IMR-90 (cell line): Measurements from ENCODE around the gene SLC35E4. TPM values are rescaled to one million over a fixed set of nuclear protein-coding genes. Genes with fewer than 3 reads are reported as not detected.

Source experiments
- ATAC-seq: fragments of 200-7000 bp; cut with Tn5 transposase; 2 replicates; pipeline ENCODE4 v1.9.1; 2020; ENCODE audit warnings: low read depth, mild to moderate bottlenecking, moderate library complexity
- BruUV-seq: library from RNA; stranded (reverse); fragments of 400-500 nt; replicated peaks from 2 replicates; lab custom pipeline; 2021; lab: Mats Ljungman, UMichigan
- CTCF ChIA-PET: fragments of 300-600 bp; formaldehyde crosslinking; extraction: SDS; loops from one replicate; lab custom pipeline; 2021; ENCODE audit warnings: antibody characterized with exemption; lab: Yijun Ruan, JAX
- POLR2A ChIA-PET: fragments of 300-600 bp; sonication (Branson Sonifier 250); formaldehyde crosslinking; loops from one replicate; lab custom pipeline; 2022; ENCODE audit warnings: antibody characterized with exemption; ENCODE audit not compliant: unreplicated experiment; lab: Charles Lee
- DNase-seq: peaks from one replicate; pipeline ENCODE4 v3.0.0; 2013
- H2AFZ ChIP-seq: replicated peaks from 2 replicates; pipeline ENCODE3; 2013; ENCODE audit warnings: low read length, mild to moderate bottlenecking; ENCODE audit not compliant: poor library complexity
- H2AK5ac ChIP-seq: 2 replicates; pipeline ENCODE4 v1.6.1; 2013; ENCODE audit warnings: low read depth, low read length, inconsistent platforms
- H2AK9ac ChIP-seq: replicated peaks from 2 replicates; pipeline ENCODE3; 2013; ENCODE audit warnings: mild to moderate bottlenecking, low read depth, low read length, moderate library complexity; ENCODE audit not compliant: poor library complexity
- H2BK120ac ChIP-seq: 2 replicates; pipeline ENCODE4 v1.6.1; 2013; ENCODE audit warnings: low read depth, low read length, inconsistent platforms
- H2BK15ac ChIP-seq: 3 replicates; pipeline ENCODE4 v1.6.1; 2013; ENCODE audit warnings: low read depth, low read length, inconsistent platforms
- H2BK20ac ChIP-seq: 2 replicates; pipeline ENCODE4 v1.6.1; 2013; ENCODE audit warnings: low read depth, mild to moderate bottlenecking, inconsistent platforms, low read length, moderate library complexity
- H2BK5ac ChIP-seq: 2 replicates; pipeline ENCODE4 v1.6.1; 2013; ENCODE audit warnings: mild to moderate bottlenecking, low read depth, low read length, inconsistent platforms; ENCODE audit not compliant: poor library complexity, severe bottlenecking
- H3K14ac ChIP-seq: replicated peaks from 2 replicates; pipeline ENCODE4 v1.6.1; 2013; ENCODE audit warnings: low read depth, low read length, inconsistent platforms
- H3K18ac ChIP-seq: 2 replicates; pipeline ENCODE4 v1.6.1; 2013; ENCODE audit warnings: low read depth, low read length, control low read depth
- H3K23ac ChIP-seq: 2 replicates; pipeline ENCODE4 v1.6.1; 2013; ENCODE audit warnings: low read depth, low read length, inconsistent platforms
- H3K27ac ChIP-seq: 2 replicates; pipeline ENCODE4 v1.5.1; 2013; ENCODE audit warnings: mild to moderate bottlenecking, control low read depth, low read length; ENCODE audit not compliant: insufficient read depth
- H3K27me3 ChIP-seq: 2 replicates; pipeline ENCODE4 v1.6.1; 2013; ENCODE audit warnings: low read length; ENCODE audit not compliant: control insufficient read depth, insufficient read depth
- H3K36me3 ChIP-seq: 2 replicates; pipeline ENCODE4 v1.6.1; 2013; ENCODE audit warnings: low read length, mixed read lengths; ENCODE audit not compliant: control insufficient read depth, insufficient read depth
- H3K4ac ChIP-seq: 2 replicates; pipeline ENCODE4 v1.6.1; 2013; ENCODE audit warnings: low read depth, low read length, inconsistent platforms
- H3K4me1 ChIP-seq: 2 replicates; pipeline ENCODE4 v1.6.1; 2013; ENCODE audit warnings: low read length, mixed read lengths; ENCODE audit not compliant: control insufficient read depth, insufficient read depth
- H3K4me2 ChIP-seq: 2 replicates; pipeline ENCODE4 v1.6.1; 2013; ENCODE audit warnings: low read depth, mild to moderate bottlenecking, control low read depth, low read length, moderate library complexity
- H3K4me3 ChIP-seq: 2 replicates; pipeline ENCODE4 v1.5.1; 2013; ENCODE audit warnings: low read depth, mild to moderate bottlenecking, control low read depth, low read length, moderate library complexity; ENCODE audit not compliant: insufficient read depth
- H3K56ac ChIP-seq: 2 replicates; pipeline ENCODE4 v1.6.1; 2013; ENCODE audit warnings: low read length, inconsistent platforms; ENCODE audit not compliant: insufficient read depth; ENCODE audit errors: extremely low read depth
- H3K79me1 ChIP-seq, 2 experiments: 2 replicates each; pipeline ENCODE4 v1.6.1; 2013; ENCODE audit warnings: low read length in 2 of 2, inconsistent platforms in 1 of 2, low read depth in 1 of 2
- H3K9ac ChIP-seq: 2 replicates; pipeline ENCODE4 v1.6.1; 2013; ENCODE audit warnings: low read depth, low read length, control low read depth
- H3K9me1 ChIP-seq: 2 replicates; pipeline ENCODE4 v1.6.1; 2013; ENCODE audit warnings: low read length, inconsistent platforms; ENCODE audit not compliant: insufficient read depth
- H3K9me3 ChIP-seq: 2 replicates; pipeline ENCODE4 v1.6.1; 2013; ENCODE audit warnings: low read length; ENCODE audit not compliant: control insufficient read depth, insufficient read depth
- H4K20me1 ChIP-seq: 2 replicates; pipeline ENCODE4 v1.6.1; 2013; ENCODE audit warnings: low read length, inconsistent platforms; ENCODE audit not compliant: insufficient read depth
- H4K5ac ChIP-seq: 2 replicates; pipeline ENCODE4 v1.6.1; 2013; ENCODE audit warnings: mild to moderate bottlenecking, low read depth, low read length, control low read depth
- H4K8ac ChIP-seq, 2 experiments: 2 replicates each; pipeline ENCODE4 v1.6.1; 2013; ENCODE audit warnings: low read depth in 2 of 2, low read length in 2 of 2, control low read depth in 1 of 2, inconsistent platforms in 1 of 2
- H4K91ac ChIP-seq: 2 replicates; pipeline ENCODE4 v1.6.1; 2013; ENCODE audit warnings: low read depth, low read length, inconsistent platforms; ENCODE audit not compliant: insufficient read depth
- CEBPB ChIP-seq: IDR thresholded peaks from 2 replicates; pipeline ENCODE4 v1.6.1; 2012; ENCODE audit warnings: low read depth, low read length, improper control_type of control experiment
- CTCF ChIP-seq: conservative IDR thresholded peaks from 2 replicates; pipeline ENCODE4 v1.5.1; 2012; ENCODE audit warnings: mild to moderate bottlenecking, low read depth, low read length, improper control_type of control experiment
- NFE2L2 ChIP-seq: fragments of 150-350 bp; IDR thresholded peaks from 2 replicates; pipeline ENCODE4 v1.6.1; 2016; ENCODE audit warnings: low read depth, mild to moderate bottlenecking, low read length
- RAD21 ChIP-seq: IDR thresholded peaks from 2 replicates; pipeline ENCODE4 v1.6.1; 2012; ENCODE audit warnings: low read length, improper control_type of control experiment
- RCOR1 ChIP-seq: IDR thresholded peaks from 2 replicates; pipeline ENCODE4 v1.6.1; 2012; ENCODE audit warnings: mild to moderate bottlenecking, low read length, improper control_type of control experiment; ENCODE audit not compliant: insufficient replicate concordance
- RFX5 ChIP-seq: IDR thresholded peaks from 2 replicates; pipeline ENCODE4 v1.8.0; 2012; ENCODE audit warnings: low read depth, mild to moderate bottlenecking, low read length, moderate library complexity
- SMC3 ChIP-seq: fragments of 150-350 bp; IDR thresholded peaks from 2 replicates; pipeline ENCODE4 v1.6.1; 2016; ENCODE audit warnings: low read depth, mild to moderate bottlenecking, antibody characterized with exemption, low read length, moderate library complexity
- WGBS, 2 experiments: methylation state at CpG; one replicate each; pipeline versions ENCODE4 v1.1.5 to v1.1.7; 2013; ENCODE audit warnings: missing lambda C conversion rate in 2 of 2; ENCODE audit not compliant: insufficient read length in 1 of 2; ENCODE audit errors: extremely low coverage in 2 of 2; 5-methylcytosine and 5-hydroxymethylcytosine counted together
- dilution Hi-C: fragments of 300-500 bp; cut with HindIII; formaldehyde crosslinking; loops from one replicate; pipeline ENCODE4 v1.14.3; 2018; ENCODE audit warnings: low sequenced_read_pairs; ENCODE audit not compliant: unreplicated experiment
- in situ Hi-C: fragments of 300-500 bp; cut with MboI; formaldehyde crosslinking; loops from 3 replicates; pipeline ENCODE4 v1.14.3; 2019; ENCODE audit warnings: low sequenced_read_pairs, inconsistent platforms, mixed read lengths
- intact Hi-C: fragments of 100-400 bp; cut with micrococcal nuclease; formaldehyde crosslinking; loops from 2 replicates; pipeline ENCODE4 v1.10.0; 2022
- polyA plus RNA-seq, 3 experiments: library from polyadenylated mRNA; depleted of rRNA; stranded (reverse); fragments of >200 nt; gene quantifications; 2 replicates each; pipeline ENCODE4 v1.2.3, GENCODE V29; 2012; ENCODE audit warnings: low replicate concordance in 1 of 3
- total RNA-seq: library from RNA; depleted of rRNA; stranded (reverse); fragments of >200 nt; gene quantifications from 2 replicates; pipeline ENCODE4 v1.2.3, GENCODE V29; 2012

Gene SLC35E4
- total and polyA plus RNA-seq, 2 of the 4 experiments (the other 2 are of a cell fraction): 5.7 to 6.8 TPM

GRCh38 chr22:30681831-30682230 lies 46.2 kb downstream of the SLC35E4 start:
- Histone ChIP-seq H2BK20ac (no peak overlapping the region), H3K9me3 (no peaks in the 10 kb centered on the region), H3K23ac (no peak overlapping the region), H2AK5ac (no peak overlapping the region), H2BK120ac (no peak overlapping the region), H4K91ac (no peak overlapping the region), H3K27ac (no peak overlapping the region), H3K4ac (no peak overlapping the region), H2AK9ac (no peak overlapping the region), H2AFZ (no peak overlapping the region), H2BK5ac (no peak overlapping the region), H3K4me1 (no peaks in the 10 kb centered on the region), H4K20me1 (no peaks in the 10 kb centered on the region), H3K9me1 (no peaks in the 10 kb centered on the region; the same call in 1 of the 2 replicates), H4K8ac (no peak overlapping the region), H3K18ac (no peak overlapping the region), H4K5ac (no peak overlapping the region), H3K9ac (no peak overlapping the region), H3K36me3 (no peaks in the 10 kb centered on the region), H3K14ac (no peak overlapping the region), H3K4me3 (no peak overlapping the region), H3K4me2 (no peak overlapping the region), H2BK15ac (no peak overlapping the region), H3K27me3 (peaks cover 14% of the 10 kb centered on the region), H3K79me1 (no peaks in the 10 kb centered on the region), H3K56ac (no peak overlapping the region)
- no TSS peak for BruUV-seq
- in situ Hi-C loops (no loop called here), dilution Hi-C loops (no loop called here), intact Hi-C loops (no loop called here)
- no CpG with 5 or more reads among the region's 2 CpGs for WGBS, 2 experiments
- DNase-seq (no peak), ATAC-seq (no peak)
- TF ChIP-seq RFX5 (no peak), SMC3 (no peak), NFE2L2 (no peak), CTCF (no peak), CEBPB (no peak), RCOR1 (no peak), RAD21 (no peak)
- POLR2A ChIA-PET: no interaction called here
- CTCF ChIA-PET: no interaction called here
